T-helper 1 cell treated with Interleukin-12 subunit alpha and Interleukin-12 subunit beta and Interleukin-4 antibody, amounts not matched to agents 30 μg/mL and 1 μg/mL, for 36 hours (primary cell): ENCODE measurements around the gene ZNF784.
"Not testable (repeated sequence)": the region's sequence is repeated elsewhere in the genome, so short reads cannot be mapped to it uniquely, and the experiment has no call there.

Experiments
- H3K27ac Mint-ChIP-seq: one replicate; pipeline ENCODE4 v1.8.0; 2021; ENCODE audit warnings: mild to moderate bottlenecking, mixed read lengths
- H3K27me3 Mint-ChIP-seq: one replicate; pipeline ENCODE4 v1.8.0; 2021; ENCODE audit warnings: low read depth, mixed read lengths
- H3K36me3 Mint-ChIP-seq: one replicate; pipeline ENCODE4 v1.8.0; 2021; ENCODE audit warnings: low read depth, mixed read lengths
- H3K4me1 Mint-ChIP-seq: one replicate; pipeline ENCODE4 v1.8.0; 2021; ENCODE audit warnings: low read depth, mixed read lengths
- H3K4me3 Mint-ChIP-seq: one replicate; pipeline ENCODE4 v1.8.0; 2021; ENCODE audit warnings: mild to moderate bottlenecking, moderate library complexity, mixed read lengths
- H3K9me3 Mint-ChIP-seq: one replicate; pipeline ENCODE4 v1.8.0; 2021; ENCODE audit warnings: mixed read lengths

Gene ZNF784

GRCh38 chr19:55573929-55574328, 50.4 kb downstream of the ZNF784 start:
- H3K27ac Mint-ChIP-seq, result not testable (repeated sequence)

More at GRCh38 chr19:55573929-55574328, 50.4 kb downstream of the ZNF784 start:
- not testable (repeated sequence) for H3K27me3 Mint-ChIP-seq, H3K4me3 Mint-ChIP-seq, H3K36me3 Mint-ChIP-seq, H3K9me3 Mint-ChIP-seq, H3K4me1 Mint-ChIP-seq
